HG02885 (cell line): ENCODE measurements around the gene SPOPL.

Experiments
- ATAC-seq: cut with Tn5 transposase; IDR thresholded peaks from one replicate; pipeline ENCODE4 v1.9.1; 2021; ENCODE audit warnings: mild to moderate bottlenecking; ENCODE audit not compliant: unreplicated experiment, poor library complexity

The SPOPL gene

GRCh38 chr2:138581909-138582308, 80.3 kb downstream of the SPOPL start:
- ATAC-seq, result no peak

GRCh38 chr2:138589663-138590062, 88.1 kb downstream of the SPOPL start:
- ATAC-seq, result no peak

GRCh38 chr2:138596403-138596802, 94.8 kb downstream of the SPOPL start:
- no peak for ATAC-seq

GRCh38 chr2:138600732-138601457, 99.3 kb downstream of the SPOPL start:
- ATAC-seq, result no peak

GRCh38 chr2:138601458-138602165, 100.0 kb downstream of the SPOPL start:
- ATAC-seq, result no peak

- no peak for ATAC-seq
Measured at GRCh38 chr2:138602166-138602460, 100.5 kb downstream of the SPOPL start.

- no peak for ATAC-seq
Measured at GRCh38 chr2:138607746-138608145, 106.2 kb downstream of the SPOPL start.

- ATAC-seq, result no peak
Measured at GRCh38 chr2:138609446-138609845, 107.9 kb downstream of the SPOPL start.

GRCh38 chr2:138610201-138610953, 108.8 kb downstream of the SPOPL start:
- no peak for ATAC-seq

- peak; percentile 65 for ATAC-seq
Measured at GRCh38 chr2:138615257-138615656, 113.7 kb downstream of the SPOPL start.

- no peak for ATAC-seq
Measured at GRCh38 chr2:138617026-138617425, 115.5 kb downstream of the SPOPL start.

GRCh38 chr2:138618971-138619370, 117.4 kb downstream of the SPOPL start:
- ATAC-seq, result no peak

GRCh38 chr2:138620431-138620830, 118.9 kb downstream of the SPOPL start:
- ATAC-seq, result no peak

- no peak for ATAC-seq
Measured at GRCh38 chr2:138621139-138621538, 119.6 kb downstream of the SPOPL start.

GRCh38 chr2:138622613-138623012, 121.0 kb downstream of the SPOPL start:
- ATAC-seq, result peak; percentile 52
